WERI-Rb-1 (cell line): ENCODE data around the gene DIDO1.

Experiments
- DNase-seq: peaks from one replicate; pipeline ENCODE4 v3.0.0-alpha.2; 2020
- H3K27ac ChIP-seq: fragments of 250-450 bp; sonication (Bioruptor Pico); 2 replicates; pipeline ENCODE4 v1.5.1; 2020; ENCODE audit warnings: mild to moderate bottlenecking, moderate library complexity
- H3K27me3 ChIP-seq: fragments of 250-450 bp; sonication (Bioruptor Pico); 2 replicates; pipeline ENCODE4 v1.5.1; 2021; ENCODE audit warnings: mild to moderate bottlenecking, low read depth, moderate library complexity; ENCODE audit not compliant: insufficient read depth, severe bottlenecking
- H3K36me3 ChIP-seq: fragments of 250-450 bp; sonication (Bioruptor Pico); 2 replicates; pipeline ENCODE4 v1.5.1; 2020; ENCODE audit warnings: mild to moderate bottlenecking, moderate library complexity
- H3K4me3 ChIP-seq: 2 replicates; pipeline ENCODE4 v1.5.1; 2011; ENCODE audit warnings: low read depth, mild to moderate bottlenecking, control low read depth, low read length
- H3K9me3 ChIP-seq: fragments of 250-450 bp; sonication (Bioruptor Pico); 2 replicates; pipeline ENCODE4 v1.5.1; 2021; ENCODE audit warnings: mild to moderate bottlenecking, moderate library complexity; ENCODE audit not compliant: severe bottlenecking
- CTCF ChIP-seq: IDR thresholded peaks from 2 replicates; pipeline ENCODE4 v1.5.1; 2011; ENCODE audit warnings: low read depth, mild to moderate bottlenecking, control low read depth, inconsistent platforms, low read length

The DIDO1 gene

DNA sequence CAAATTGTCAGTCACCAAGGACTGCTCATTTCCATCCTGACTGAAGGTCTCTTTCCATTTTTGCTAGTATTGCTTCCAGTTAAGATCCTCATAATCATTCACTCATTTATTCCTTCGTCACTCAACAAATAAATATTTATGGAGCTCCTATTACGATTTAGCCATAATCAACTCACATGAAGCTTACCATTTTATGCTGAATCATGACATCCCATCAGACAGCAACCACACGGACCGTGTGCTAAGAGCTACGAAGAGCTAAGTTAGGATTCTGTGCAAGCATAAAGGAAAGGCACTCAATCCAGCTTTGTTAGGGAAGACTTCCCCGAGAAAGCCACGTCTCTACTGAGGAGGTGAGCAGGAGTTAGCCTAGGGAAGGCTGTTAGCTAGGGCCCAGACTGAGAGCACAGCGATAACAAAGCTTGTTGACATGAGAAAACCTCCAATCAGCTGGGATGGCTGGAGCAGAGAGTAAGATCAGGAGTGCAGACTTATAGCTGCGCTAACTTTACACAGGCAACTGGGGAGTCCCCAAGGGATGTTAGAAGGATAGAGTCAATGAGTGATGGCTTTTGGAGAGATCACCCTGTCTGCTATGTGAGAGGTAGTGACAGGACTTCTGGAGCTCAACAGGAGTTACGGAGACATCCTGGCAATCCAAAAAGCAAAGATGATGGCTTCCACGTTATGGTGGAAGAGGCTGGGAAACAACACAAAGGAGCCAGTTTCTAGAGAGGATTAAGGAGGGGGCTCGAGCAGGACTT is 9.1 kb upstream of the DIDO1 start:
- TF ChIP-seq CTCF = no peak
- peaks cover 56% of the 10 kb centered on the region for H3K36me3 ChIP-seq
- peak; percentile 1 for DNase-seq
- no peak overlapping the region for H3K27ac ChIP-seq
- H3K9me3 ChIP-seq = no peaks in the 10 kb centered on the region
- H3K27me3 ChIP-seq = no peaks in the 10 kb centered on the region
- H3K4me3 ChIP-seq = no peak overlapping the region

DNA sequence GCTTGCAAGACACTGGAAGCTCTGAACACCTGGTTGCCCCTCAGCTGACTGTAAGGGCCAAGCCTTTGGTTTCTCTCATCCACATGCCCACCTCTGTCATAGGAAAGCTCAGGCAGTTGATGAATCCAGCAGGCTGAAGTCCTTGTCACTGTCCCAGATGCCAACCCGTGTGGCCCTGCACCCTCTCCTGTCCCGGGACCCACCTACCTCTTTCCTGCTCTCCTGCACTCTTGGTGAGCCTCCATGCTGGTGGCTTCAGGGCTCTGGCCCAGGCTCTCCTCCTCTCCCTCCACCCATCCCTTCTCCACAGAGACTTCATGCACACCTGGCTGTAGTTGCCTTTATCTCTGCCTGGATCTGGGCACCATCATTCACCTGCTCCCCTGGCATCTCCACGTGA is 7.7 kb upstream of the DIDO1 start:
- Histone ChIP-seq H3K36me3 (peaks cover 49% of the 10 kb centered on the region), H3K27me3 (no peaks in the 10 kb centered on the region), H3K9me3 (no peaks in the 10 kb centered on the region), H3K27ac (no peak overlapping the region), H3K4me3 (no peak overlapping the region)
- TF ChIP-seq CTCF = no peak
- DNase-seq = peak; percentile 5

GRCh38 chr20:62931464-62931863 is 5.2 kb upstream of the DIDO1 start:
- no peaks in the 10 kb centered on the region for H3K9me3 ChIP-seq
- DNase-seq = peak; percentile 3
- H3K4me3 ChIP-seq = no peak overlapping the region
- peaks cover 44% of the 10 kb centered on the region for H3K36me3 ChIP-seq
- H3K27me3 ChIP-seq = no peaks in the 10 kb centered on the region
- no peak for TF ChIP-seq CTCF
- H3K27ac ChIP-seq = no peak overlapping the region

DNA sequence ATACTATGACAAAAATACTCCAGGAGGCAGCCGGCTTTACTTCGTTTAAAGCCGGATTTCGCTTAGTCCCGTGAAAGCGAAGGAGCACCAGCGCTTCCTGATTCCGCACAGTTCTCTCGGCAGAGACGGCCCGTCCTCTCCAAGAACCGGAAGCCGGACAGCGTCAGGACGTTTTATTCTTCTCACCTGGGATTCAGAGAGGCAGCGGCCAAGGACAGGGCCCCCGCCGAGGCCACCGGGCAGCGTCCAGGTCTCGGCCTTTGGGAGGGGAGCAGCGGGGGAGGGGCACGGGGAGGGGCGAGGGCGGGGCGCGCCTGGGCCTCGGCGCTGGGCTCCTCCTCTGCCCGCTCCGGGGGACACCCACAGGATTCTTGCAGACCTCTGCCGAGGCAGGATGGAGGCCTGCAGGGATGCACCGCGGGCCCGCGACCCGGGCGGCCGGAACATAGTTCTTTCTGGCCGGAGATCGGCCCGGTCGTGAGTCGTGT is 2.8 kb upstream of the DIDO1 start:
- H3K27ac ChIP-seq = no peak overlapping the region
- H3K36me3 ChIP-seq = peaks cover 30% of the 10 kb centered on the region

GRCh38 chr20:62928246-62928939 is 2.1 kb upstream of the DIDO1 start:
- H3K27me3 ChIP-seq = no peaks in the 10 kb centered on the region
- H3K36me3 ChIP-seq = peaks cover 25% of the 10 kb centered on the region
- H3K4me3 ChIP-seq = no peak overlapping the region
- no peak for DNase-seq
- no peak overlapping the region for H3K27ac ChIP-seq
- no peaks in the 10 kb centered on the region for H3K9me3 ChIP-seq
- no peak for TF ChIP-seq CTCF

More for the DNA sequence above, 2.8 kb upstream of the DIDO1 start:
- Histone ChIP-seq H3K27me3 (no peaks in the 10 kb centered on the region), H3K4me3 (no peak overlapping the region), H3K9me3 (no peaks in the 10 kb centered on the region)
- TF ChIP-seq CTCF = no peak
- no peak for DNase-seq
